Measurements from ENCODE around the gene GNAO1. TPM values are rescaled to one million over a fixed set of nuclear protein-coding genes. Genes with fewer than 3 reads are reported as not detected.
A peak's percentile ranks its signal among the peaks of the same experiment; 100 is the strongest.

The GNAO1 gene
- total and polyA plus RNA-seq, 2 of the 13 experiments (the other 11 are each of a cell fraction or from before 2014, with no cell fraction given) = not detected

DNA sequence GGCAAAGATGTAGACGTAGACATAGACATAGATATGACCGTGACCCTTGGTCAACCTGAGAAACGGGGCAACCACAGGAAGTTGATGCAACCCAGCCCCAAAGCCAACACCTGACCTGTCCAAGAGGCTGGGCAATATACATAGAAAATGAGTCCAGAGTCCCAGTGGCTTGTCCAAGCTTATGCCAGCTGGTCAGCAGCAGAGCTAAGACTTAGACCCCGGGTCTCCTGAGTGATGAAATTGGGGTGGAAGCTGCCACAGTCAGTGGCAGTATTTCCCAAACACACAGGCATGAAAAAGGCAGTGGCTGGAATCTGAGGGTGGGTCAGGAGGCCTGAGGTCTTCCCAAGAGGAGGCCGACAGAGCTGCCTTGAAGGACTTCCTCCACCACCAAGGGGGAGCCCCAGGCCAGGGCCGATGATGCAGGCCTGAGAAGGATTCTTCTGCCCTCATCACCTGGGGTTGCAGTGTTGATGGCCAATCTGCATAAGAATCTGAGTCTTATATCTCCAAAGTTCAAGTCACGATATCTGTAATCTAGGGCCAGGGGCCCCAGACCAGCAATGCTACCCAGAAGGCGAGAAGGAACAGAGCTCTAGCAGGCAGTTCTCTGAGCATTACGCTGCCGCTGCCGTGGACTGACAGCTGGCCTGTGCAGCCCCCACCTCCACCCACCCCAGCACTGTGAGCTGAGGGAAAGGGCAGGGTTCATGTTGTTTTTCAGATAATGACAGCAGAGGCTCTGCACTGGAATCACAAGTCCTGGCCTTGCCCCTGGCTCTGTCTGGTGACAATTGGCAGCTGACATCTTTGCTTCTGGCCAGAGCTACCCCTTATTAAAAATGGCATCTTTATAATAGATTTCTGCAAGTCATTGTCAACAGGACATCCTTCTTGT is 72.7 kb downstream of the GNAO1 start (continued):
- TF ChIP-seq, protein P1, sequence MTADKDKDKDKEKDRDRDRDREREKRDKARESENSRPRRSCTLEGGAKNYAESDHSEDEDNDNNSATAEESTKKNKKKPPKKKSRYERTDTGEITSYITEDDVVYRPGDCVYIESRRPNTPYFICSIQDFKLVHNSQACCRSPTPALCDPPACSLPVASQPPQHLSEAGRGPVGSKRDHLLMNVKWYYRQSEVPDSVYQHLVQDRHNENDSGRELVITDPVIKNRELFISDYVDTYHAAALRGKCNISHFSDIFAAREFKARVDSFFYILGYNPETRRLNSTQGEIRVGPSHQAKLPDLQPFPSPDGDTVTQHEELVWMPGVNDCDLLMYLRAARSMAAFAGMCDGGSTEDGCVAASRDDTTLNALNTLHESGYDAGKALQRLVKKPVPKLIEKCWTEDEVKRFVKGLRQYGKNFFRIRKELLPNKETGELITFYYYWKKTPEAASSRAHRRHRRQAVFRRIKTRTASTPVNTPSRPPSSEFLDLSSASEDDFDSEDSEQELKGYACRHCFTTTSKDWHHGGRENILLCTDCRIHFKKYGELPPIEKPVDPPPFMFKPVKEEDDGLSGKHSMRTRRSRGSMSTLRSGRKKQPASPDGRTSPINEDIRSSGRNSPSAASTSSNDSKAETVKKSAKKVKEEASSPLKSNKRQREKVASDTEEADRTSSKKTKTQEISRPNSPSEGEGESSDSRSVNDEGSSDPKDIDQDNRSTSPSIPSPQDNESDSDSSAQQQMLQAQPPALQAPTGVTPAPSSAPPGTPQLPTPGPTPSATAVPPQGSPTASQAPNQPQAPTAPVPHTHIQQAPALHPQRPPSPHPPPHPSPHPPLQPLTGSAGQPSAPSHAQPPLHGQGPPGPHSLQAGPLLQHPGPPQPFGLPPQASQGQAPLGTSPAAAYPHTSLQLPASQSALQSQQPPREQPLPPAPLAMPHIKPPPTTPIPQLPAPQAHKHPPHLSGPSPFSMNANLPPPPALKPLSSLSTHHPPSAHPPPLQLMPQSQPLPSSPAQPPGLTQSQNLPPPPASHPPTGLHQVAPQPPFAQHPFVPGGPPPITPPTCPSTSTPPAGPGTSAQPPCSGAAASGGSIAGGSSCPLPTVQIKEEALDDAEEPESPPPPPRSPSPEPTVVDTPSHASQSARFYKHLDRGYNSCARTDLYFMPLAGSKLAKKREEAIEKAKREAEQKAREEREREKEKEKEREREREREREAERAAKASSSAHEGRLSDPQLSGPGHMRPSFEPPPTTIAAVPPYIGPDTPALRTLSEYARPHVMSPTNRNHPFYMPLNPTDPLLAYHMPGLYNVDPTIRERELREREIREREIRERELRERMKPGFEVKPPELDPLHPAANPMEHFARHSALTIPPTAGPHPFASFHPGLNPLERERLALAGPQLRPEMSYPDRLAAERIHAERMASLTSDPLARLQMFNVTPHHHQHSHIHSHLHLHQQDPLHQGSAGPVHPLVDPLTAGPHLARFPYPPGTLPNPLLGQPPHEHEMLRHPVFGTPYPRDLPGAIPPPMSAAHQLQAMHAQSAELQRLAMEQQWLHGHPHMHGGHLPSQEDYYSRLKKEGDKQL (CRISPR knock-in tag; IDR thresholded peaks at IDR 0.05; ENCODE audit: low read depth) = 0 out of 2 replicates have a peak, but pooled peaks have one; percentile 15
- TF ChIP-seq, protein P2, sequence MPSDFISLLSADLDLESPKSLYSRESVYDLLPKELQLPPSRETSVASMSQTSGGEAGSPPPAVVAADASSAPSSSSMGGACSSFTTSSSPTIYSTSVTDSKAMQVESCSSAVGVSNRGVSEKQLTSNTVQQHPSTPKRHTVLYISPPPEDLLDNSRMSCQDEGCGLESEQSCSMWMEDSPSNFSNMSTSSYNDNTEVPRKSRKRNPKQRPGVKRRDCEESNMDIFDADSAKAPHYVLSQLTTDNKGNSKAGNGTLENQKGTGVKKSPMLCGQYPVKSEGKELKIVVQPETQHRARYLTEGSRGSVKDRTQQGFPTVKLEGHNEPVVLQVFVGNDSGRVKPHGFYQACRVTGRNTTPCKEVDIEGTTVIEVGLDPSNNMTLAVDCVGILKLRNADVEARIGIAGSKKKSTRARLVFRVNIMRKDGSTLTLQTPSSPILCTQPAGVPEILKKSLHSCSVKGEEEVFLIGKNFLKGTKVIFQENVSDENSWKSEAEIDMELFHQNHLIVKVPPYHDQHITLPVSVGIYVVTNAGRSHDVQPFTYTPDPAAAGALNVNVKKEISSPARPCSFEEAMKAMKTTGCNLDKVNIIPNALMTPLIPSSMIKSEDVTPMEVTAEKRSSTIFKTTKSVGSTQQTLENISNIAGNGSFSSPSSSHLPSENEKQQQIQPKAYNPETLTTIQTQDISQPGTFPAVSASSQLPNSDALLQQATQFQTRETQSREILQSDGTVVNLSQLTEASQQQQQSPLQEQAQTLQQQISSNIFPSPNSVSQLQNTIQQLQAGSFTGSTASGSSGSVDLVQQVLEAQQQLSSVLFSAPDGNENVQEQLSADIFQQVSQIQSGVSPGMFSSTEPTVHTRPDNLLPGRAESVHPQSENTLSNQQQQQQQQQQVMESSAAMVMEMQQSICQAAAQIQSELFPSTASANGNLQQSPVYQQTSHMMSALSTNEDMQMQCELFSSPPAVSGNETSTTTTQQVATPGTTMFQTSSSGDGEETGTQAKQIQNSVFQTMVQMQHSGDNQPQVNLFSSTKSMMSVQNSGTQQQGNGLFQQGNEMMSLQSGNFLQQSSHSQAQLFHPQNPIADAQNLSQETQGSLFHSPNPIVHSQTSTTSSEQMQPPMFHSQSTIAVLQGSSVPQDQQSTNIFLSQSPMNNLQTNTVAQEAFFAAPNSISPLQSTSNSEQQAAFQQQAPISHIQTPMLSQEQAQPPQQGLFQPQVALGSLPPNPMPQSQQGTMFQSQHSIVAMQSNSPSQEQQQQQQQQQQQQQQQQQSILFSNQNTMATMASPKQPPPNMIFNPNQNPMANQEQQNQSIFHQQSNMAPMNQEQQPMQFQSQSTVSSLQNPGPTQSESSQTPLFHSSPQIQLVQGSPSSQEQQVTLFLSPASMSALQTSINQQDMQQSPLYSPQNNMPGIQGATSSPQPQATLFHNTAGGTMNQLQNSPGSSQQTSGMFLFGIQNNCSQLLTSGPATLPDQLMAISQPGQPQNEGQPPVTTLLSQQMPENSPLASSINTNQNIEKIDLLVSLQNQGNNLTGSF (CRISPR knock-in tag; IDR thresholded peaks at IDR 0.05) = no peak
- TF ChIP-seq LCORL (IDR thresholded peaks at IDR 0.05) (no peak), LCORL (CRISPR knock-in tag; IDR thresholded peaks at IDR 0.05) (peak; percentile 42; the same call in 1 of the 2 replicates), ZNF350 (CRISPR knock-in tag; IDR thresholded peaks at IDR 0.05; ENCODE audit: borderline replicate concordance, low read depth) (0 out of 2 replicates have a peak, but pooled peaks have one; percentile 45), ZNF883 (CRISPR knock-in tag; IDR thresholded peaks at IDR 0.05; ENCODE audit: not compliant biosample characterization) (no peak), MXD4 (CRISPR knock-in tag; IDR thresholded peaks at IDR 0.05) (no peak), SAP130 (CRISPR knock-in tag; IDR thresholded peaks at IDR 0.05; ENCODE audit: low read depth) (peak; percentile 85), ATRX (CRISPR knock-in tag; IDR thresholded peaks at IDR 0.05; ENCODE audit: borderline replicate concordance) (no peak), TP53 (CRISPR knock-in tag; conservative IDR thresholded peaks at IDR 0.05) (no peak), SPEN (CRISPR knock-in tag; IDR thresholded peaks at IDR 0.05; ENCODE audit: low read depth) (no peak; the same call in 1 of the 2 replicates), KAT8 (CRISPR knock-in tag; IDR thresholded peaks at IDR 0.05) (no peak), ZNF124 (CRISPR knock-in tag; IDR thresholded peaks at IDR 0.05) (0 out of 2 replicates have a peak, but pooled peaks have one; percentile 12), NFE2L1 (CRISPR knock-in tag; IDR thresholded peaks at IDR 0.05; ENCODE audit: borderline replicate concordance) (no peak), SIN3A (IDR thresholded peaks at IDR 0.05; ENCODE audit: borderline replicate concordance, low read depth, low read length) (0 out of 2 replicates have a peak, but pooled peaks have one; percentile 54), BRCA1 (CRISPR knock-in tag; IDR thresholded peaks at IDR 0.05) (no peak), ZNF20 (CRISPR knock-in tag; IDR thresholded peaks at IDR 0.05) (no peak), DMAP1 (CRISPR knock-in tag; IDR thresholded peaks at IDR 0.05) (0 out of 2 replicates have a peak, but pooled peaks have one; percentile 12), MBNL3 (CRISPR knock-in tag; conservative IDR thresholded peaks at IDR 0.05) (no peak), XBP1 (CRISPR knock-in tag; IDR thresholded peaks at IDR 0.05) (no peak)

All from HepG2 (cell line).